Type B pancreatic cell (in vitro differentiated cells): ENCODE measurements around the gene BAZ2B. TPM values are rescaled to one million over a fixed set of nuclear protein-coding genes. Genes with fewer than 3 reads are reported as not detected.
A peak's percentile ranks its signal among the peaks of the same experiment; 100 is the strongest.

ENCODE experiments used
- DNase-seq: peaks from one replicate; pipeline ENCODE4 v3.0.0; 2021; ENCODE audit warnings: mixed read lengths; ENCODE audit not compliant: unreplicated experiment; ENCODE audit errors: extremely low spot score
- H3K27ac Mint-ChIP-seq: 2 replicates; pipeline ENCODE4 v1.8.0; 2021; ENCODE audit warnings: mild to moderate bottlenecking, mixed read lengths
- H3K27me3 Mint-ChIP-seq: 2 replicates; pipeline ENCODE4 v1.8.0; 2021; ENCODE audit warnings: mixed read lengths
- H3K36me3 Mint-ChIP-seq: 2 replicates; pipeline ENCODE4 v1.8.0; 2021; ENCODE audit warnings: mixed read lengths
- H3K4me1 Mint-ChIP-seq: one replicate; pipeline ENCODE4 v1.8.0; 2021; ENCODE audit warnings: mixed read lengths; ENCODE audit not compliant: unreplicated experiment
- H3K4me3 Mint-ChIP-seq: 2 replicates; pipeline ENCODE4 v1.8.0; 2021; ENCODE audit warnings: mild to moderate bottlenecking, mixed read lengths
- H3K9me3 Mint-ChIP-seq: 2 replicates; pipeline ENCODE4 v1.8.0; 2021; ENCODE audit warnings: mixed read lengths
- CTCF ChIP-seq: fragments of 200-600 bp; sonication (generic); conservative IDR thresholded peaks from 2 replicates; pipeline ENCODE4 v1.5.0; 2021; ENCODE audit warnings: antibody characterized with exemption, mild to moderate bottlenecking
- total RNA-seq: library from RNA; stranded (reverse); gene quantifications from 2 replicates; pipeline ENCODE4 v1.2.1, GENCODE V29; 2021; ENCODE audit warnings: low replicate concordance

The BAZ2B gene
- total RNA-seq, 1 donor from 2014 or later: 80.4 TPM

- H3K4me3 Mint-ChIP-seq: no peak overlapping the region
- no peak overlapping the region for H3K27ac Mint-ChIP-seq
- H3K36me3 Mint-ChIP-seq: peaks cover 8% of the 10 kb centered on the region
- no peak for TF ChIP-seq CTCF
- no peak for DNase-seq
- H3K9me3 Mint-ChIP-seq: no peaks in the 10 kb centered on the region
- no peaks in the 10 kb centered on the region for H3K27me3 Mint-ChIP-seq
- H3K4me1 Mint-ChIP-seq: peaks cover 5% of the 10 kb centered on the region
These were observed 160.9 kb downstream of the BAZ2B start for GRCh38 chr2:159455330-159455918.

GRCh38 chr2:159454185-159454584, 162.2 kb downstream of the BAZ2B start:
- Mint-ChIP-seq H3K36me3 (peaks cover 8% of the 10 kb centered on the region), H3K4me1 (peaks cover 15% of the 10 kb centered on the region), H3K4me3 (no peak overlapping the region), H3K27me3 (no peaks in the 10 kb centered on the region), H3K9me3 (no peaks in the 10 kb centered on the region), H3K27ac (no peak overlapping the region)
- no peak for DNase-seq
- TF ChIP-seq CTCF: no peak

GRCh38 chr2:159450180-159450579, 166.2 kb downstream of the BAZ2B start:
- no peaks in the 10 kb centered on the region for H3K9me3 Mint-ChIP-seq

GRCh38 chr2:159449504-159450124, 166.7 kb downstream of the BAZ2B start:
- peak overlapping the region; percentile 90 for H3K27ac Mint-ChIP-seq
- H3K9me3 Mint-ChIP-seq: no peaks in the 10 kb centered on the region
- peaks cover 25% of the 10 kb centered on the region for H3K36me3 Mint-ChIP-seq
- TF ChIP-seq CTCF: no peak
- H3K4me1 Mint-ChIP-seq: peaks cover 10% of the 10 kb centered on the region
- no peak for DNase-seq
- H3K4me3 Mint-ChIP-seq: peak overlapping the region; percentile 8
- no peaks in the 10 kb centered on the region for H3K27me3 Mint-ChIP-seq

More at GRCh38 chr2:159450180-159450579, 166.2 kb downstream of the BAZ2B start:
- H3K36me3 Mint-ChIP-seq: peaks cover 19% of the 10 kb centered on the region
- H3K27ac Mint-ChIP-seq: peak overlapping the region; percentile 90
- no peak overlapping the region for H3K4me3 Mint-ChIP-seq
- no peak for TF ChIP-seq CTCF
- DNase-seq: no peak
- H3K27me3 Mint-ChIP-seq: no peaks in the 10 kb centered on the region
- H3K4me1 Mint-ChIP-seq: peaks cover 10% of the 10 kb centered on the region

- no peaks in the 10 kb centered on the region for H3K27me3 Mint-ChIP-seq
- DNase-seq: no peak
- no peak for TF ChIP-seq CTCF
- H3K4me3 Mint-ChIP-seq: no peak overlapping the region
- no peaks in the 10 kb centered on the region for H3K9me3 Mint-ChIP-seq
- H3K27ac Mint-ChIP-seq: no peak overlapping the region
- H3K36me3 Mint-ChIP-seq: peaks cover 38% of the 10 kb centered on the region
- peaks cover 10% of the 10 kb centered on the region for H3K4me1 Mint-ChIP-seq
These were observed 169.5 kb downstream of the BAZ2B start for GRCh38 chr2:159446817-159447216.
